ENCODE results near the gene ORMDL3. TPM values are rescaled to one million over a fixed set of nuclear protein-coding genes. Genes with fewer than 3 reads are reported as not detected.

Gene ORMDL3
- total RNA-seq (10 to 100 TPM; 79.6 to 87.2 TPM), polyA plus RNA-seq (100 to 1,000 TPM in 1 of 2 donors, 10 to 100 TPM in 1; 90.4 to 161 TPM)

- peak; percentile 87 to 92 (median 90) for DNase-seq
- Histone ChIP-seq H3K4me1 (ENCODE audit: insufficient read depth, low read length) (peaks cover 50% of the 10 kb centered on the region), H3K27ac (ENCODE audit: low read depth, low read length) (peak within 1 kb of the TSS; percentile 82), H3K9me3 (ENCODE audit: control insufficient read depth in 1 of 2, low read length in 2 of 2) (no peaks in the 10 kb centered on the region), H3K36me3 (ENCODE audit: insufficient read depth, low read length) (peaks cover 20% of the 10 kb centered on the region), H3K4me3 (ENCODE audit: low read length in 2 of 2) (peak within 1 kb of the TSS; percentile 79 to 89), H3K27me3 (ENCODE audit: insufficient read depth, low read length) (no peaks in the 10 kb centered on the region)
- ChIA-PET CTCF (ENCODE audit: partially characterized antibody) (interaction anchor here (1.0 to 1.6 kb wide), 4 partner anchors 16 to 304 kb away, joined by 3 to 8 read pairs (median 4); no protein-coding TSS in a partner anchor), POLR2A (ENCODE audit: partially characterized antibody) (interaction anchor here (0.5 to 3.3 kb wide), 17 partner anchors 9 to 291 kb away, joined by 3 to 20 read pairs (median 6); partner anchors contain the start of genes GSDMB, IKZF3, PSMD3 and WIPF2)
- no peaks in the 10 kb centered on the region for H3K27me3 Mint-ChIP-seq
- peak within 1 kb of the TSS; percentile 93 to 99 (median 95) for H3K27ac Mint-ChIP-seq
- intact Hi-C loops (cut with micrococcal nuclease), result loop anchor here (1.0 to 2.0 kb wide), 5 partner anchors 25 to 290 kb away; partner anchors contain the start of genes PSMD3 and STARD3
- peak within 1 kb of the TSS; percentile 83 to 99 (median 96) for H3K4me3 Mint-ChIP-seq
- H3K4me1 Mint-ChIP-seq, result peaks cover 19 to 54% (median 41%) of the 10 kb centered on the region in 4 donors
- peaks cover 10 to 27% of the 10 kb centered on the region in 2 donors for H3K36me3 Mint-ChIP-seq
- peaks cover 0 to 2% (median 0%) of the 10 kb centered on the region in 8 donors for H3K9me3 Mint-ChIP-seq
These were observed at the start of gene ORMDL3, which contains the start of gene LRRC3C for GRCh38 chr17:39927101-39927928. Gene ORMDL3, minus strand, starts transcription at chr17:39927601. Its CDS starts 3,398 bp downstream, at chr17:39924203. Gene LRRC3C, plus strand, starts transcription at chr17:39927732. Its CDS starts 13,792 bp downstream, at chr17:39941524.

- CTCF ChIA-PET (ENCODE audit: partially characterized antibody), result interaction anchor here (0.7 to 1.2 kb wide), 3 partner anchors 12 to 16 kb away, joined by 4 to 7 read pairs (median 5); no protein-coding TSS in a partner anchor
- no peak overlapping the region for H3K4me3 Mint-ChIP-seq
- H3K4me1 ChIP-seq (ENCODE audit: insufficient read depth, low read length), result peaks cover 9% of the 10 kb centered on the region
- H3K36me3 ChIP-seq (ENCODE audit: insufficient read depth, low read length), result no peaks in the 10 kb centered on the region
- no peaks in the 10 kb centered on the region for H3K9me3 Mint-ChIP-seq
- no peak overlapping the region for H3K27ac Mint-ChIP-seq
- peaks cover 5 to 17% (median 11%) of the 10 kb centered on the region in 4 donors for H3K4me1 Mint-ChIP-seq
- H3K27ac ChIP-seq (ENCODE audit: low read depth, low read length), result no peak overlapping the region
- no peaks in the 10 kb centered on the region for H3K27me3 ChIP-seq (ENCODE audit: insufficient read depth, low read length)
- peaks cover 0 to 7% of the 10 kb centered on the region in 2 donors for H3K36me3 Mint-ChIP-seq
- H3K27me3 Mint-ChIP-seq, result peaks cover 5 to 8% of the 10 kb centered on the region in 2 donors
- no peak for DNase-seq
- H3K4me3 ChIP-seq (ENCODE audit: low read length in 2 of 2), result no peak overlapping the region
- POLR2A ChIA-PET (ENCODE audit: partially characterized antibody), result interaction anchor here (0.6 kb wide), 1 partner anchor 824 kb away, joined by 4 read pairs; the partner anchor contains the start of gene PLXDC1
- intact Hi-C loops (cut with micrococcal nuclease), result no loop called here
- H3K9me3 ChIP-seq (ENCODE audit: control insufficient read depth in 1 of 2, low read length in 2 of 2), result no peaks in the 10 kb centered on the region
These were observed 48.4 kb upstream of the ORMDL3 start for GRCh38 chr17:39975801-39976200.

GRCh38 chr17:39974433-39974832 is 47.0 kb upstream of the ORMDL3 start:
- CTCF ChIA-PET (ENCODE audit: partially characterized antibody), result no interaction called here
- Mint-ChIP-seq H3K9me3 (no peaks in the 10 kb centered on the region), H3K4me1 (peaks cover 0 to 3% (median 2%) of the 10 kb centered on the region in 4 donors), H3K27ac (no peak overlapping the region), H3K36me3 (no peaks in the 10 kb centered on the region), H3K4me3 (no peak overlapping the region), H3K27me3 (peaks cover 7 to 11% of the 10 kb centered on the region in 2 donors)
- Histone ChIP-seq H3K4me3 (ENCODE audit: low read length in 2 of 2) (no peak overlapping the region), H3K4me1 (ENCODE audit: insufficient read depth, low read length) (peaks cover 2% of the 10 kb centered on the region), H3K9me3 (ENCODE audit: control insufficient read depth in 1 of 2, low read length in 2 of 2) (no peaks in the 10 kb centered on the region), H3K36me3 (ENCODE audit: insufficient read depth, low read length) (no peaks in the 10 kb centered on the region), H3K27ac (ENCODE audit: low read depth, low read length) (no peak overlapping the region), H3K27me3 (ENCODE audit: insufficient read depth, low read length) (no peaks in the 10 kb centered on the region)
- no peak for DNase-seq
- intact Hi-C loops (cut with micrococcal nuclease), result no loop called here
- POLR2A ChIA-PET (ENCODE audit: partially characterized antibody), result no interaction called here

GRCh38 chr17:39973496-39973895 is 46.1 kb upstream of the ORMDL3 start:
- H3K27me3 Mint-ChIP-seq, result peaks cover 9 to 12% of the 10 kb centered on the region in 2 donors

DNA sequence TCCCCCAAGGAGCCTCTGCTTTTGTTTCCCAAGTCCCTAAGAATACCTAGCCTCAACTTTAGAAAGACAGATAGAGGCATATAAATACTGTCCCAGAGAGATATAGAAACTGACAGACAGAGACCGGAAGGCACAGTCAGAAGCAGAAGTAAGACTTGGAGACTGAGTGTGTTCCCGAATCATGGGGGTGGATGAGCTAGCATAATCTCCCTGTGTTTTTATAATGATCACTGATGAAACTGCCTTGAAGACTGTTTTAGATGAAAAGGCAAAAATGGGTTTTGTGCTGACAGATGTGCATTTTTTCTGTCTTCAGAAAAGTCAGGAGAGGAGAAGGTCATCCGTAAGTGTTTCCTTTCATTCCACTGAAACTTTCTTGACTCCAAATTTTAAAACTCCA is 44.9 kb upstream of the ORMDL3 start:
- Histone ChIP-seq H3K36me3 (ENCODE audit: insufficient read depth, low read length) (no peaks in the 10 kb centered on the region), H3K9me3 (ENCODE audit: control insufficient read depth in 1 of 2, low read length in 2 of 2) (no peaks in the 10 kb centered on the region), H3K27me3 (ENCODE audit: insufficient read depth, low read length) (no peaks in the 10 kb centered on the region), H3K4me1 (ENCODE audit: insufficient read depth, low read length) (no peaks in the 10 kb centered on the region), H3K27ac (ENCODE audit: low read depth, low read length) (no peak overlapping the region), H3K4me3 (ENCODE audit: low read length in 2 of 2) (no peak overlapping the region)
- ChIA-PET CTCF (ENCODE audit: partially characterized antibody) (interaction anchor here (1.2 kb wide), 1 partner anchor 14 kb away, joined by 3 read pairs; no protein-coding TSS in a partner anchor), POLR2A (ENCODE audit: partially characterized antibody) (no interaction called here)
- DNase-seq, result no peak
- Mint-ChIP-seq H3K36me3 (no peaks in the 10 kb centered on the region), H3K27me3 (peaks cover 9 to 14% of the 10 kb centered on the region in 2 donors), H3K4me3 (no peak overlapping the region), H3K27ac (no peak overlapping the region), H3K9me3 (no peaks in the 10 kb centered on the region), H3K4me1 (peaks cover 2 to 6% (median 2%) of the 10 kb centered on the region in 4 donors)
- intact Hi-C loops (cut with micrococcal nuclease), result no loop called here

More at GRCh38 chr17:39973496-39973895, 46.1 kb upstream of the ORMDL3 start:
- H3K4me1 Mint-ChIP-seq, result peaks cover 0 to 4% (median 0%) of the 10 kb centered on the region in 4 donors
- ChIA-PET CTCF (ENCODE audit: partially characterized antibody) (interaction anchor here (1.2 kb wide), 1 partner anchor 15 kb away, joined by 3 read pairs; no protein-coding TSS in a partner anchor), POLR2A (ENCODE audit: partially characterized antibody) (no interaction called here)
- no peak for DNase-seq
- H3K4me3 Mint-ChIP-seq, result no peak overlapping the region
- Histone ChIP-seq H3K36me3 (ENCODE audit: insufficient read depth, low read length) (no peaks in the 10 kb centered on the region), H3K9me3 (ENCODE audit: control insufficient read depth in 1 of 2, low read length in 2 of 2) (no peaks in the 10 kb centered on the region), H3K4me3 (ENCODE audit: low read length in 2 of 2) (no peak overlapping the region), H3K27ac (ENCODE audit: low read depth, low read length) (no peak overlapping the region), H3K4me1 (ENCODE audit: insufficient read depth, low read length) (no peaks in the 10 kb centered on the region), H3K27me3 (ENCODE audit: insufficient read depth, low read length) (no peaks in the 10 kb centered on the region)
- H3K27ac Mint-ChIP-seq, result no peak overlapping the region
- H3K9me3 Mint-ChIP-seq, result no peaks in the 10 kb centered on the region
- H3K36me3 Mint-ChIP-seq, result no peaks in the 10 kb centered on the region
- intact Hi-C loops (cut with micrococcal nuclease), result no loop called here

GRCh38 chr17:39971076-39971603 is 43.7 kb upstream of the ORMDL3 start:
- H3K27ac Mint-ChIP-seq, result no peak overlapping the region
- no peaks in the 10 kb centered on the region for H3K27me3 ChIP-seq (ENCODE audit: insufficient read depth, low read length)
- H3K27ac ChIP-seq (ENCODE audit: low read depth, low read length), result no peak overlapping the region
- peaks cover 9 to 17% of the 10 kb centered on the region in 2 donors for H3K27me3 Mint-ChIP-seq
- DNase-seq, result no peak
- H3K4me3 Mint-ChIP-seq, result no peak overlapping the region
- peaks cover 5 to 12% (median 8%) of the 10 kb centered on the region in 4 donors for H3K4me1 Mint-ChIP-seq
- no peaks in the 10 kb centered on the region for H3K9me3 Mint-ChIP-seq
- H3K36me3 Mint-ChIP-seq, result no peaks in the 10 kb centered on the region
- no peak overlapping the region for H3K4me3 ChIP-seq (ENCODE audit: low read length in 2 of 2)
- H3K36me3 ChIP-seq (ENCODE audit: insufficient read depth, low read length), result no peaks in the 10 kb centered on the region
- POLR2A ChIA-PET (ENCODE audit: partially characterized antibody), result no interaction called here
- no peaks in the 10 kb centered on the region for H3K9me3 ChIP-seq (ENCODE audit: control insufficient read depth in 1 of 2, low read length in 2 of 2)
- intact Hi-C loops (cut with micrococcal nuclease), result no loop called here
- no peaks in the 10 kb centered on the region for H3K4me1 ChIP-seq (ENCODE audit: insufficient read depth, low read length)
- CTCF ChIA-PET (ENCODE audit: partially characterized antibody), result interaction anchor here (1.2 kb wide), 1 partner anchor 9 kb away, joined by 3 read pairs; no protein-coding TSS in a partner anchor

Measured in CD4-positive, alpha-beta memory T cell (primary cell).